Upper lobe of right lung (tissue), 1 donor: ENCODE measurements around the gene KPRP. TPM values are rescaled to one million over a fixed set of nuclear protein-coding genes. Genes with fewer than 3 reads are reported as not detected.

Experiments
- ATAC-seq: fragments of 200-7000 bp; cut with Tn5 transposase; one replicate; pipeline ENCODE4 v1.9.1; 2020; ENCODE audit warnings: mild to moderate bottlenecking, moderate library complexity
- DNase-seq: peaks from one replicate; pipeline ENCODE4 v3.0.0-alpha.2; 2020
- H3K27ac ChIP-seq: fragments of 200-600 bp; one replicate; pipeline ENCODE4 v1.8.0; 2022
- H3K27me3 ChIP-seq: fragments of 200-600 bp; one replicate; pipeline ENCODE4 v1.8.0; 2022; ENCODE audit warnings: mild to moderate bottlenecking
- H3K36me3 ChIP-seq: fragments of 200-600 bp; one replicate; pipeline ENCODE4 v1.8.0; 2022
- H3K4me1 ChIP-seq: fragments of 200-600 bp; one replicate; pipeline ENCODE4 v1.8.0; 2022
- H3K4me3 ChIP-seq: fragments of 200-600 bp; one replicate; pipeline ENCODE4 v1.8.0; 2022; ENCODE audit warnings: mild to moderate bottlenecking
- H3K9me3 ChIP-seq: fragments of 200-600 bp; one replicate; pipeline ENCODE4 v1.8.0; 2022
- intact Hi-C: fragments of 100-400 bp; cut with DNase I; formaldehyde crosslinking; loops from one replicate; pipeline ENCODE4 v1.11.0; 2022
- long read RNA-seq: library from polyadenylated mRNA; unstranded; transcript quantifications from one replicate; pipeline ENCODE4 v2.0.0, GENCODE V29; 2021
- total RNA-seq: library from RNA; stranded (reverse); fragmentation: NEBNext Ultra II Directional; extraction: Animal tissue kit (Norgen Biotek cat#: 25700); gene quantifications from one replicate; pipeline ENCODE4 v1.2.1, GENCODE V29; 2021
- TF ChIP-seq, protein P1 (sequence below): fragments of 200-600 bp; IDR thresholded peaks from one replicate; pipeline ENCODE4 v1.8.0; 2022; ENCODE audit warnings: antibody characterized with exemption
- donor health status: DM: no; HTN: yes; CAD: no; lungs with severe emphysema.

KPRP gene
- total RNA-seq: not detected
- long read RNA-seq: 0 reads

DNA sequence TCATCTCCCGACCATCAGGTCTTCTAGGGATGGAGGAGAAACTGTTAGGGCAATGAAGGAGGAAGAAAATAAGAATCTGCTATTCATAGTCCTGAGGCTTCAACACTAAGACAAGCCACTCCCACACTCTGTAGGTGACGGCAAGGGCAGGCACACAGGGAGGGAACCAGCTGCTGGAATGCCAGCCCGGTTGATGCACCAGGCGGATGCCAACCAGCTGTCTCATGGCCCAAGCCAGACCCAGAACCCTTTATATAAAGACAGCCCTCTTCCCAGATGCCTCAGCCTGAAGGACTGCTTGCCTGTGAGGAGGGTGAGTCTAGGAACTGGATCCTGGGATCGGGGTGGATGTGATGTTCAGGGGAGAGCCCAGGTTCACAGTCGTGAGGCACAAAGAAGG lies at the start of gene KPRP:
KPRP (plus strand) TSS at position 279 of the 400 bp plus-strand sequence. CDS start 1,564 bp downstream, outside the sequence.
- H3K4me3 ChIP-seq: no peak within 1 kb of the TSS
- TF ChIP-seq, protein P1, sequence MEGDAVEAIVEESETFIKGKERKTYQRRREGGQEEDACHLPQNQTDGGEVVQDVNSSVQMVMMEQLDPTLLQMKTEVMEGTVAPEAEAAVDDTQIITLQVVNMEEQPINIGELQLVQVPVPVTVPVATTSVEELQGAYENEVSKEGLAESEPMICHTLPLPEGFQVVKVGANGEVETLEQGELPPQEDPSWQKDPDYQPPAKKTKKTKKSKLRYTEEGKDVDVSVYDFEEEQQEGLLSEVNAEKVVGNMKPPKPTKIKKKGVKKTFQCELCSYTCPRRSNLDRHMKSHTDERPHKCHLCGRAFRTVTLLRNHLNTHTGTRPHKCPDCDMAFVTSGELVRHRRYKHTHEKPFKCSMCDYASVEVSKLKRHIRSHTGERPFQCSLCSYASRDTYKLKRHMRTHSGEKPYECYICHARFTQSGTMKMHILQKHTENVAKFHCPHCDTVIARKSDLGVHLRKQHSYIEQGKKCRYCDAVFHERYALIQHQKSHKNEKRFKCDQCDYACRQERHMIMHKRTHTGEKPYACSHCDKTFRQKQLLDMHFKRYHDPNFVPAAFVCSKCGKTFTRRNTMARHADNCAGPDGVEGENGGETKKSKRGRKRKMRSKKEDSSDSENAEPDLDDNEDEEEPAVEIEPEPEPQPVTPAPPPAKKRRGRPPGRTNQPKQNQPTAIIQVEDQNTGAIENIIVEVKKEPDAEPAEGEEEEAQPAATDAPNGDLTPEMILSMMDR: no peak

GRCh38 chr1:152718238-152718637 lies 39.6 kb upstream of the KPRP start:
- Histone ChIP-seq H3K27ac (no peak overlapping the region), H3K27me3 (no peaks in the 10 kb centered on the region), H3K4me3 (no peak overlapping the region), H3K36me3 (no peaks in the 10 kb centered on the region), H3K9me3 (no peaks in the 10 kb centered on the region), H3K4me1 (no peaks in the 10 kb centered on the region)
- ATAC-seq: no peak
- no peak for DNase-seq
- intact Hi-C loops: no loop called here
- TF ChIP-seq, protein P1: no peak

More for the DNA sequence above, at the start of gene KPRP:
- intact Hi-C loops: no loop called here
- Histone ChIP-seq H3K27me3 (no peaks in the 10 kb centered on the region), H3K36me3 (no peaks in the 10 kb centered on the region), H3K4me1 (no peaks in the 10 kb centered on the region), H3K9me3 (no peaks in the 10 kb centered on the region), H3K27ac (no peak within 1 kb of the TSS)
- no peak for ATAC-seq
- DNase-seq: no peak

DNA sequence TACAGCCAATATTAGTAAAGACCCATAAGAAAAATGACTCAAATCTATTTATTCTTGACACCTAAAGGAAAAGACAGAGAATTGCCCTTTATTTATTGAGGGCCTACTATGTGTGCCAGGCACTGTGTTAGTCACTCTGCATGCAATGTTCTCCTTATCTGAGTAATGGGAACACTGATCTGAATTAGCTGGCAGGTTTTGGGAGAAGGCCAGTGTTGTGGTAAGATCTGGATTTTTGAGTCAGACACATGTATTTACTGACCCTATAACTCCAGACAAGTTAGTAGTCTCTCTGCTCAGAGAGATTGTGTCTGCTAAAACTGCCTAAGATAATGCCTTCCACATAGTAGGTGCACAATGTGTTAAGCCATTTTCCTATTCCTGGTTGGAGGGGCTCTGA lies 32.6 kb upstream of the KPRP start:
- intact Hi-C loops: no loop called here
- Histone ChIP-seq H3K27ac (no peak overlapping the region), H3K4me1 (no peaks in the 10 kb centered on the region), H3K4me3 (no peak overlapping the region), H3K9me3 (no peaks in the 10 kb centered on the region), H3K27me3 (no peaks in the 10 kb centered on the region), H3K36me3 (no peaks in the 10 kb centered on the region)
- no peak for DNase-seq
- ATAC-seq: no peak
- TF ChIP-seq, protein P1: no peak

DNA sequence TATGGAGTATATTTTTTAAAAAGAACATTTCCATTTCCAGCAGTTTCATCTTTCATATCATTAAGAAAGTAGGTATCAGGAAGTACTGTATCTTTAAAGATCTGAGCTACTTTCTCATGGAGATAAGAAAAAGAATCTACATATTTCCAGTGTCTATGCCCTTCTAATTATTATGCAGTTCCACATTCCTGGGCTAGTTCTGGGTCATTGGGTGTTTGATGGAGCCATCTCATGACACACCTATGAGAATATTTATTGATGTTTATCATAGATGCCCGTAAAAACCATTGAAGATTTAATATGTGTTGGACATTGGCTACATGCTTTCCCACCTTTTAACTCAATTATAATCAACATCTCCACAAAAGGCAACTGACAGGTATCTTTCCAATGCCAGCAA lies 28.8 kb upstream of the KPRP start:
- ATAC-seq: no peak
- TF ChIP-seq, protein P1: no peak
- H3K36me3 ChIP-seq: no peaks in the 10 kb centered on the region
- H3K9me3 ChIP-seq: no peaks in the 10 kb centered on the region
- no peaks in the 10 kb centered on the region for H3K27me3 ChIP-seq
- intact Hi-C loops: no loop called here
- DNase-seq: no peak
- no peak overlapping the region for H3K4me3 ChIP-seq
- H3K27ac ChIP-seq: no peak overlapping the region
- H3K4me1 ChIP-seq: no peaks in the 10 kb centered on the region

DNA sequence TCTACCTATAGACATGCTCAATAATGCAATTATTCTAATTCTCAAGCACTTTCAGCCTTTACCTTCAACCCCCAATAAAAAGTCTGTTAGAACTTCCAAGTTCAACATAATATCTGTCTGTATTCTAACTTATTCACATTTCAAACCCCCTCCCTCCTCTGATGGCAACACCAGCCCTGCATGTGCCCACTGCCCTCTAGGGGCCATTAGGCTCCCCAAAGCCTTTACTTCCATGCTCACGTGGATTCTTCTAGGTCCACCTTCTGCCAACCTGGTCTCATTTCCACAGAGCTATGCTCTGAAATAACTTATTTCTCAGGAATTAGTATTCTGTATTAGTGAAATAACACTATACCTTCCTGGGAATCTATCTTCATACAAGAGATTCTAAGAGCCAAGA lies 22.2 kb upstream of the KPRP start:
- H3K4me3 ChIP-seq: no peak overlapping the region
- intact Hi-C loops: no loop called here
- no peaks in the 10 kb centered on the region for H3K36me3 ChIP-seq
- TF ChIP-seq, protein P1: no peak
- H3K9me3 ChIP-seq: no peaks in the 10 kb centered on the region
- DNase-seq (no peak), ATAC-seq (no peak)
- no peak overlapping the region for H3K27ac ChIP-seq
- H3K27me3 ChIP-seq: no peaks in the 10 kb centered on the region
- H3K4me1 ChIP-seq: no peaks in the 10 kb centered on the region

DNA sequence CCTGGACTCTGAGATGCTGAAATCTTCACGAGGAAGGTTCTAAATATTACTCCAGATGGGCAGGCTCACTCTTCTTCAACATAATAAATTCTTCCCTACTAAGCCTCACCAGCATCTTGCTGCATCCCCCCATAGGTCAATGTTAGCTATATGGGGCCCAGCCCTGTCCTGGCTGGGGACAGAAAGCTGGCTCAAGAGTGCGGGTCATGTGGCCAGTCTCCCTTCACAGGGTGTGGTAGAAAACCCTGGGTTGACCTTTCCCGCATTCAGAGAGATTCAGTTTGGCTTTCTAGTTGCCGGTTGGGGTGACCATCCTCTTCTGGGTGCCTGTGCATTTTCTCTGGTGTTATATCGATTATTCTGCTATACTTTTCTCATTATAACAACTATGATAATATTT lies 19.8 kb upstream of the KPRP start:
- intact Hi-C loops: no loop called here
- no peak overlapping the region for H3K4me3 ChIP-seq
- TF ChIP-seq, protein P1: no peak
- no peaks in the 10 kb centered on the region for H3K36me3 ChIP-seq
- H3K9me3 ChIP-seq: no peaks in the 10 kb centered on the region
- DNase-seq (no peak), ATAC-seq (no peak)
- no peak overlapping the region for H3K27ac ChIP-seq
- H3K4me1 ChIP-seq: no peaks in the 10 kb centered on the region
- H3K27me3 ChIP-seq: no peaks in the 10 kb centered on the region
